H9 (cell line): ENCODE results near the gene TAOK1. TPM values are rescaled to one million over a fixed set of nuclear protein-coding genes. Genes with fewer than 3 reads are reported as not detected.

Source experiments
- DNase-seq: peaks from one replicate; pipeline ENCODE4 v3.0.0-alpha.2; 2017
- H2AFZ ChIP-seq: one replicate; pipeline ENCODE4 v1.6.1; 2013; ENCODE audit warnings: mild to moderate bottlenecking, low read length, control low read depth, moderate library complexity
- H2AK5ac ChIP-seq: 2 replicates; pipeline ENCODE4 v1.6.1; 2013; ENCODE audit warnings: low read length, control low read depth, mixed read lengths; ENCODE audit not compliant: insufficient read length
- H2BK120ac ChIP-seq: one replicate; pipeline ENCODE4 v1.6.1; 2013; ENCODE audit warnings: low read depth, mild to moderate bottlenecking, low read length, control low read depth, inconsistent platforms; ENCODE audit not compliant: poor library complexity, severe bottlenecking
- H2BK12ac ChIP-seq: 2 replicates; pipeline ENCODE4 v1.6.1; 2013; ENCODE audit warnings: low read length, control low read depth, mixed read lengths, low read depth; ENCODE audit not compliant: insufficient read length
- H2BK15ac ChIP-seq: 2 replicates; pipeline ENCODE4 v1.6.1; 2013; ENCODE audit warnings: low read depth, low read length, control low read depth
- H2BK20ac ChIP-seq: one replicate; pipeline ENCODE4 v1.6.1; 2013; ENCODE audit warnings: low read depth, mild to moderate bottlenecking, low read length, control low read depth, inconsistent platforms; ENCODE audit not compliant: poor library complexity, severe bottlenecking
- H2BK5ac ChIP-seq: 2 replicates; pipeline ENCODE4 v1.6.1; 2013; ENCODE audit warnings: low read length, control low read depth, mixed read lengths; ENCODE audit not compliant: insufficient read length
- H3K14ac ChIP-seq: 2 replicates; pipeline ENCODE4 v1.6.1; 2013; ENCODE audit warnings: low read length, control low read depth; ENCODE audit not compliant: insufficient read depth
- H3K18ac ChIP-seq: 2 replicates; pipeline ENCODE4 v1.6.1; 2013; ENCODE audit warnings: low read depth, mild to moderate bottlenecking, mixed read lengths, low read length, control low read depth; ENCODE audit not compliant: insufficient read length
- H3K23ac ChIP-seq: 2 replicates; pipeline ENCODE4 v1.6.1; 2013; ENCODE audit warnings: low read length, control low read depth, mixed read lengths, low read depth; ENCODE audit not compliant: insufficient read length
- H3K23me2 ChIP-seq: 2 replicates; pipeline ENCODE4 v1.6.1; 2013; ENCODE audit warnings: low read depth, mild to moderate bottlenecking, mixed read lengths, low read length, control low read depth; ENCODE audit not compliant: insufficient read length, poor library complexity, severe bottlenecking
- H3K27ac ChIP-seq: 2 replicates; pipeline ENCODE4 v1.5.1; 2013; ENCODE audit warnings: low read length, control low read depth, mixed read lengths, low read depth; ENCODE audit not compliant: insufficient read length
- H3K27me3 ChIP-seq: 2 replicates; pipeline ENCODE4 v1.6.1; 2013; ENCODE audit warnings: low read length, control low read depth, inconsistent platforms; ENCODE audit not compliant: insufficient read depth
- H3K4ac ChIP-seq: 2 replicates; pipeline ENCODE4 v1.6.1; 2013; ENCODE audit warnings: low read depth, mild to moderate bottlenecking, control low read depth, inconsistent platforms, low read length, moderate library complexity
- H3K4me1 ChIP-seq: 2 replicates; pipeline ENCODE4 v1.6.1; 2013; ENCODE audit warnings: low read length, control low read depth, inconsistent platforms; ENCODE audit not compliant: insufficient read depth
- H3K4me2 ChIP-seq: 2 replicates; pipeline ENCODE4 v1.6.1; 2013; ENCODE audit warnings: low read length, control low read depth, mixed read lengths; ENCODE audit not compliant: insufficient read length, insufficient read depth
- H3K56ac ChIP-seq: 2 replicates; pipeline ENCODE4 v1.6.1; 2013; ENCODE audit warnings: low read depth, mild to moderate bottlenecking, mixed read lengths, low read length, control low read depth; ENCODE audit not compliant: insufficient read length
- H3K79me1 ChIP-seq: 2 replicates; pipeline ENCODE4 v1.6.1; 2013; ENCODE audit warnings: low read depth, mild to moderate bottlenecking, moderate library complexity, low read length, control low read depth, inconsistent platforms; ENCODE audit not compliant: insufficient read depth, poor library complexity, severe bottlenecking
- H3K79me2 ChIP-seq: 2 replicates; pipeline ENCODE4 v1.6.1; 2013; ENCODE audit warnings: low read length, control low read depth, inconsistent platforms; ENCODE audit not compliant: insufficient read depth
- H3K9ac ChIP-seq: 2 replicates; pipeline ENCODE4 v1.6.1; 2013; ENCODE audit warnings: low read length, control low read depth, mixed read lengths; ENCODE audit not compliant: insufficient read length; ENCODE audit errors: extremely low read depth
- H3K9me3 ChIP-seq: one replicate; pipeline ENCODE4 v1.6.1; 2013; ENCODE audit warnings: low read depth, low read length, inconsistent platforms; ENCODE audit not compliant: control insufficient read depth
- H3T11ph ChIP-seq: one replicate; pipeline ENCODE4 v1.6.1; 2013; ENCODE audit warnings: mild to moderate bottlenecking, low read length, control low read depth, inconsistent platforms
- H4K20me1 ChIP-seq: one replicate; pipeline ENCODE4 v1.6.1; 2013; ENCODE audit not compliant: control insufficient read depth, insufficient read length, insufficient read depth
- H4K5ac ChIP-seq: 2 replicates; pipeline ENCODE4 v1.6.1; 2013; ENCODE audit warnings: low read depth, mild to moderate bottlenecking, mixed read lengths, low read length, control low read depth; ENCODE audit not compliant: insufficient read length
- H4K8ac ChIP-seq: replicated peaks from 2 replicates; pipeline ENCODE4 v1.6.1; 2013; ENCODE audit warnings: low read length, control low read depth, mixed read lengths, low read depth; ENCODE audit not compliant: insufficient read length
- H4K91ac ChIP-seq: 2 replicates; pipeline ENCODE4 v1.6.1; 2013; ENCODE audit warnings: low read depth, mild to moderate bottlenecking, moderate library complexity, mixed read lengths, low read length, control low read depth; ENCODE audit not compliant: insufficient read length
- H3K27ac Mint-ChIP-seq, 3 experiments: 2 replicates in 2 of 3; 3 replicates in 1 of 3; pipeline ENCODE4 v1.8.0; 2020 to 2021; ENCODE audit warnings: mixed read lengths in 3 of 3, mild to moderate bottlenecking in 1 of 3, moderate library complexity in 1 of 3
- H3K27me3 Mint-ChIP-seq: 2 replicates; pipeline ENCODE4 v1.8.0; 2021; ENCODE audit warnings: low read depth, mild to moderate bottlenecking, moderate library complexity, mixed read lengths
- H3K36me3 Mint-ChIP-seq, 3 experiments: 2 replicates in 2 of 3; 3 replicates in 1 of 3; pipeline ENCODE4 v1.8.0; 2020 to 2021; ENCODE audit warnings: low read depth in 3 of 3, mixed read lengths in 3 of 3; ENCODE audit not compliant: insufficient read depth in 1 of 3
- H3K4me1 Mint-ChIP-seq, 2 experiments: 2 replicates each; pipeline ENCODE4 v1.8.0; 2020; ENCODE audit warnings: mixed read lengths in 2 of 2
- H3K4me3 Mint-ChIP-seq, 2 experiments: 2 replicates in 1 of 2; 3 replicates in 1 of 2; pipeline ENCODE4 v1.8.0; 2020 to 2021; ENCODE audit warnings: mild to moderate bottlenecking in 2 of 2, mixed read lengths in 2 of 2, moderate library complexity in 1 of 2
- H3K9me3 Mint-ChIP-seq, 2 experiments: 2 replicates in 1 of 2; 3 replicates in 1 of 2; pipeline ENCODE4 v1.8.0; 2020; ENCODE audit warnings: mild to moderate bottlenecking in 2 of 2, mixed read lengths in 2 of 2, moderate library complexity in 1 of 2
- total RNA-seq: library from RNA; stranded (reverse); gene quantifications from 2 replicates; pipeline ENCODE4 v1.2.1, GENCODE V29; 2021
- TF ChIP-seq, protein P1 (sequence below): fragments of 200-600 bp; sonication (generic); conservative IDR thresholded peaks from 3 replicates; pipeline ENCODE4 v1.8.0; 2021; ENCODE audit warnings: antibody characterized with exemption, mild to moderate bottlenecking

Gene TAOK1
- total RNA-seq, 1 experiment from 2014 or later: 93.0 TPM

DNA sequence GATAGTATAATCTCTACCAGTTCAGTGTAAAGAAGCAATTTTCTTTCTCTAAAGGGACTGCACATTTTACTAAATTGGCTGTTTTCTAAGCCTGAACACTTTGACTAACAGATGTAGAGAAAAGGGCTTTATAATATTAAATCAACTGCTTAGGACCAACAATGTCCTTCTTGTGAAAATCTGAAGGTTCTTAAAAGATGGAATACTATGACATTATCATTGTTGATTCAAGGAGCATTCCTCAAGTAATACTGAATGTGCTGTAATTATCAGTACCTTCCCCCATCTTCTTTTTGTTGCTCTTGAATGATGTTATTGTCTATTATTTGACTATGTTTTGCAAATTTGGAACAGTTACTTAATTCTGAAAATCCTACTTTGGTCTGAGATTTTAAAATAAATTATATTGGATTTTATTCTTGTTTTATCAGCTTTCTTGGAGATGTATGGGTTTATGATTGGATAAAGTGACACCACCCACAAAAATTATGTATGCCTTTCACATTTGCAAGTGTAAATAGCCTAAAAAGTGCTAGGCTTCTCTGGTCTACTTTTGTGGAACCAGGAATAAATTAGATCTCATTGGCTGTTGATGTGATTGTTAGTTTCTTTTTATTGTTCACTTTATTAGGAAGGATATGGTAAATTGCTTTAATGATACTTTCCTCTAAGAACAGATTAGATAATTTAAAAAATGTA is 53.0 kb downstream of the TAOK1 start:
- Histone ChIP-seq H2BK120ac (no peak overlapping the region), H2BK12ac (no peak overlapping the region), H2AFZ (no peak overlapping the region), H3K9ac (no peak overlapping the region), H2BK20ac (no peak overlapping the region), H3K56ac (no peak overlapping the region), H3K9me3 (no peaks in the 10 kb centered on the region), H2BK15ac (no peak overlapping the region), H3K23ac (no peak overlapping the region), H3K23me2 (no peaks in the 10 kb centered on the region), H2BK5ac (no peak overlapping the region), H4K8ac (no peak overlapping the region), H3K18ac (no peak overlapping the region), H4K5ac (no peak overlapping the region), H3K27me3 (no peaks in the 10 kb centered on the region), H4K91ac (no peak overlapping the region), H3T11ph (no peak overlapping the region), H3K79me1 (peaks cover 7% of the 10 kb centered on the region), H3K4me2 (no peak overlapping the region), H4K20me1 (no peaks in the 10 kb centered on the region), H3K14ac (no peak overlapping the region), H3K4ac (no peak overlapping the region), H3K27ac (no peak overlapping the region), H2AK5ac (no peak overlapping the region), H3K79me2 (peaks cover 16% of the 10 kb centered on the region; the same call in 1 of the 2 replicates), H3K4me1 (no peaks in the 10 kb centered on the region; the same call in 1 of the 2 replicates)
- peak overlapping the region in 1 of 3 experiments; percentile 39; a peak in 1 of 7 replicates for H3K27ac Mint-ChIP-seq
- H3K36me3 Mint-ChIP-seq: peaks cover 2 to 18% (median 5%) of the 10 kb centered on the region in 3 experiments; a peak in 5 of 7 replicates
- H3K4me1 Mint-ChIP-seq: peaks cover 13 to 14% of the 10 kb centered on the region in 2 experiments
- no peak overlapping the region for H3K4me3 Mint-ChIP-seq
- H3K9me3 Mint-ChIP-seq: no peaks in the 10 kb centered on the region
- TF ChIP-seq, protein P1, sequence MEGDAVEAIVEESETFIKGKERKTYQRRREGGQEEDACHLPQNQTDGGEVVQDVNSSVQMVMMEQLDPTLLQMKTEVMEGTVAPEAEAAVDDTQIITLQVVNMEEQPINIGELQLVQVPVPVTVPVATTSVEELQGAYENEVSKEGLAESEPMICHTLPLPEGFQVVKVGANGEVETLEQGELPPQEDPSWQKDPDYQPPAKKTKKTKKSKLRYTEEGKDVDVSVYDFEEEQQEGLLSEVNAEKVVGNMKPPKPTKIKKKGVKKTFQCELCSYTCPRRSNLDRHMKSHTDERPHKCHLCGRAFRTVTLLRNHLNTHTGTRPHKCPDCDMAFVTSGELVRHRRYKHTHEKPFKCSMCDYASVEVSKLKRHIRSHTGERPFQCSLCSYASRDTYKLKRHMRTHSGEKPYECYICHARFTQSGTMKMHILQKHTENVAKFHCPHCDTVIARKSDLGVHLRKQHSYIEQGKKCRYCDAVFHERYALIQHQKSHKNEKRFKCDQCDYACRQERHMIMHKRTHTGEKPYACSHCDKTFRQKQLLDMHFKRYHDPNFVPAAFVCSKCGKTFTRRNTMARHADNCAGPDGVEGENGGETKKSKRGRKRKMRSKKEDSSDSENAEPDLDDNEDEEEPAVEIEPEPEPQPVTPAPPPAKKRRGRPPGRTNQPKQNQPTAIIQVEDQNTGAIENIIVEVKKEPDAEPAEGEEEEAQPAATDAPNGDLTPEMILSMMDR: no peak
- no peak for DNase-seq
- H3K27me3 Mint-ChIP-seq: no peaks in the 10 kb centered on the region
